Parathyroid adenoma (tissue), 2 donors: ENCODE results near the gene XXYLT1.
A peak's percentile ranks its signal among the peaks of the same experiment; 100 is the strongest.

Experiments
- H2AFZ ChIP-seq: fragments of 300-600 bp; sonication (generic); one replicate; pipeline ENCODE4 v1.7.0; 2017; ENCODE audit warnings: antibody characterized with exemption, mild to moderate bottlenecking
- H3K27ac ChIP-seq: fragments of 300-600 bp; sonication (generic); one replicate; pipeline ENCODE4 v1.7.0; 2017
- H3K27me3 ChIP-seq: fragments of 300-600 bp; sonication (generic); one replicate; pipeline ENCODE4 v1.7.0; 2017; ENCODE audit warnings: low read length; ENCODE audit not compliant: control insufficient read depth, insufficient read depth
- H3K36me3 ChIP-seq: fragments of 300-600 bp; sonication (generic); one replicate; pipeline ENCODE4 v1.7.0; 2017; ENCODE audit warnings: low read length; ENCODE audit not compliant: control insufficient read depth, insufficient read depth
- H3K4me1 ChIP-seq: fragments of 300-600 bp; sonication (generic); one replicate; pipeline ENCODE4 v1.7.0; 2017; ENCODE audit warnings: control low read depth
- H3K4me2 ChIP-seq: fragments of 300-600 bp; sonication (generic); one replicate; pipeline ENCODE4 v1.7.0; 2017; ENCODE audit warnings: low read length
- H3K4me3 ChIP-seq: fragments of 300-600 bp; sonication (generic); one replicate; pipeline ENCODE4 v1.7.0; 2017; ENCODE audit warnings: low read depth, low read length
- H3K79me2 ChIP-seq: fragments of 300-600 bp; sonication (generic); one replicate; pipeline ENCODE4 v1.7.0; 2017; ENCODE audit warnings: control low read depth
- H3K9ac ChIP-seq: fragments of 300-600 bp; sonication (generic); one replicate; pipeline ENCODE4 v1.7.0; 2017; ENCODE audit warnings: mild to moderate bottlenecking
- H3K9me3 ChIP-seq: fragments of 300-600 bp; sonication (generic); one replicate; pipeline ENCODE4 v1.7.0; 2017; ENCODE audit warnings: low read length; ENCODE audit not compliant: control insufficient read depth
- TF ChIP-seq, protein P1 (sequence below): fragments of 300-600 bp; sonication (generic); IDR thresholded peaks from one replicate; pipeline ENCODE4 v1.7.0; 2017; ENCODE audit warnings: antibody characterized with exemption, mild to moderate bottlenecking
- donor health status: primary hyperparathyroidism.

XXYLT1 gene

DNA sequence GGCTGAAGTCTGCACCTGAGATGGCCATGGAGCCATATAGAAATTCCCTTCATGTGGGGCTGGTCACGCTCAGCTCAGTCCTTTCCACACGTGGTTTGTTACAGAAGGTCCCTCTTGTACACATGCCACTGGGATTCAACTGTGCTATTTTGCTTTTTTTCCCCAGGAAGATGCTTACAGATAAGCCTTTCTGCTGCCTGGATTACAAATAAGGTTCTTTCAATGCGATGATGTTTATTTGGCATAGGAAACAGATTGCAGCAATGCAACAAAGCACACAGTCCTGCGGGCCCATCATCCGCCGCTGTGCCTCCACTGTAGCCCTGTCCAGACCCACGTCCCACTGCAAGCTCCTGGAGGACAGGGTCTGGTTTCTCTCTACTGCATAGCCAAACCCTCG, 124.8 kb downstream of the XXYLT1 start:
- peaks cover 31% of the 10 kb centered on the region for H3K4me1 ChIP-seq
- H3K9ac ChIP-seq, result no peak overlapping the region
- H3K4me3 ChIP-seq, result no peak overlapping the region
- peak overlapping the region; percentile 1 for H3K27ac ChIP-seq
- no peak overlapping the region for H3K4me2 ChIP-seq
- no peaks in the 10 kb centered on the region for H3K9me3 ChIP-seq
- peaks cover 10% of the 10 kb centered on the region for H3K79me2 ChIP-seq
- H2AFZ ChIP-seq, result peak overlapping the region; percentile 29
- no peaks in the 10 kb centered on the region for H3K36me3 ChIP-seq
- H3K27me3 ChIP-seq, result no peaks in the 10 kb centered on the region
- TF ChIP-seq, protein P1, sequence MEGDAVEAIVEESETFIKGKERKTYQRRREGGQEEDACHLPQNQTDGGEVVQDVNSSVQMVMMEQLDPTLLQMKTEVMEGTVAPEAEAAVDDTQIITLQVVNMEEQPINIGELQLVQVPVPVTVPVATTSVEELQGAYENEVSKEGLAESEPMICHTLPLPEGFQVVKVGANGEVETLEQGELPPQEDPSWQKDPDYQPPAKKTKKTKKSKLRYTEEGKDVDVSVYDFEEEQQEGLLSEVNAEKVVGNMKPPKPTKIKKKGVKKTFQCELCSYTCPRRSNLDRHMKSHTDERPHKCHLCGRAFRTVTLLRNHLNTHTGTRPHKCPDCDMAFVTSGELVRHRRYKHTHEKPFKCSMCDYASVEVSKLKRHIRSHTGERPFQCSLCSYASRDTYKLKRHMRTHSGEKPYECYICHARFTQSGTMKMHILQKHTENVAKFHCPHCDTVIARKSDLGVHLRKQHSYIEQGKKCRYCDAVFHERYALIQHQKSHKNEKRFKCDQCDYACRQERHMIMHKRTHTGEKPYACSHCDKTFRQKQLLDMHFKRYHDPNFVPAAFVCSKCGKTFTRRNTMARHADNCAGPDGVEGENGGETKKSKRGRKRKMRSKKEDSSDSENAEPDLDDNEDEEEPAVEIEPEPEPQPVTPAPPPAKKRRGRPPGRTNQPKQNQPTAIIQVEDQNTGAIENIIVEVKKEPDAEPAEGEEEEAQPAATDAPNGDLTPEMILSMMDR, result no peak

DNA sequence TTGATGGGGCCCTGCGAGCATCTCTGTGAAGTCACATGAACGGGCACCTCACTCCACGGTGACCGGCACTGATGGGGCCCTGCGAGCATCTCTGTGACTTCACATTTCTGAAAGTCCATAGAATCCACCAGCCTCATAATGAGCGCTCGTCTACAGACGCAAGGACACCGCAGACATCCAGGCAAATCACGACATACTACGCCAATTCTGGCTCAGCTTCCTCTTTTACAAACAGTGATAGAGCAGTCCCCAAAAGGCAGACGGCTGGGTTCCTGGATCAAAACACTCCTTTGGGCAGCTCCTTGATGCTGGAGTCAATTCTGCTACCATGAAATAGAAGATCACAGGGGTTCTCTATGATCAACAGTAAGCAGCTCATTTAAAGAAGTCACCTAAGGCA, 125.4 kb downstream of the XXYLT1 start:
- no peaks in the 10 kb centered on the region for H3K36me3 ChIP-seq
- no peaks in the 10 kb centered on the region for H3K27me3 ChIP-seq
- peaks cover 27% of the 10 kb centered on the region for H3K4me1 ChIP-seq
- no peak overlapping the region for H3K4me3 ChIP-seq
- H3K9me3 ChIP-seq, result no peaks in the 10 kb centered on the region
- H3K9ac ChIP-seq, result no peak overlapping the region
- TF ChIP-seq, protein P1, result no peak
- no peak overlapping the region for H2AFZ ChIP-seq
- H3K4me2 ChIP-seq, result no peak overlapping the region
- H3K27ac ChIP-seq, result no peak overlapping the region
- peaks cover 7% of the 10 kb centered on the region for H3K79me2 ChIP-seq

DNA sequence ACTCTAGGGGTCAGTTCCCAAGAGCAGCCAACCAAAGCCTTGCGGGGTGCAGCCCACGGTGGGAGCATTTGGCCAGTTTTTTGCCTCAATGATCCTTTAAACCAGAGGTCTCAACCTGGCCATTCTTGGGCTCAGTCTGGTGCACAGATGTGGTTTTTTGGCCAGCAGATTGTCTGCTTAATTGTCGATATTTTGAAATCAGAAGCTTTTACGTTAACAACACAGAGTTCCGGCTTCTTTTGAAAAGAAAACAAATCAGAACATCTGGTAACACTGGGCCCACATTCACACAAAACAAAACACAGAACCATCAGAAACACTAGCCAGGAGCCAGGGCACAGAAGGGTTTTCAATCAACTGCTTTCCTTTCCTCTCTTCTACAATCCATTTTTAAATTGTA, 127.7 kb downstream of the XXYLT1 start:
- H3K4me3 ChIP-seq, result no peak overlapping the region

DNA sequence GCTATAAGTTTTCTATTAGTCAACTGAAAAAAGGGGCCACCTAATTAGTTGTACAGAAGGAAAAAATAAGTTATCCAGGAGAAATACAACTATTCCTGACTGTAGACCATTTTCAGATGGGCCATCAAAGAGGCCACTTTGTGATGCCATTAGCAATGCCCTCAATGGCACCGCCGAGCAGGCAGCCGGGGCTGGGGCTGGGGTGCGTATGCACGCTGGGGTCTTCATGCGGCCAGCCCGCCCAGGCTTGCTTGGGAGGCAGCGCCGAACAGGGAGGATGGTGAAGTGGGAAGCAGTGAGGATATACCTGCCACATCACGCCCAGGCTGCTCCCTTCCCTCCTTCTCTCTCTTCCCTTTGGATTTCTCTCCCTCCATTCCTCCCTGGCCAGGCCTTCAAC, 128.4 kb downstream of the XXYLT1 start:
- no peak overlapping the region for H2AFZ ChIP-seq
- no peaks in the 10 kb centered on the region for H3K9me3 ChIP-seq
- no peak overlapping the region for H3K4me3 ChIP-seq
- H3K27ac ChIP-seq, result no peak overlapping the region
- TF ChIP-seq, protein P1, result no peak
- no peak overlapping the region for H3K4me2 ChIP-seq
- H3K4me1 ChIP-seq, result peaks cover 14% of the 10 kb centered on the region
- no peaks in the 10 kb centered on the region for H3K27me3 ChIP-seq
- H3K79me2 ChIP-seq, result peaks cover 5% of the 10 kb centered on the region
- no peaks in the 10 kb centered on the region for H3K36me3 ChIP-seq
- H3K9ac ChIP-seq, result no peak overlapping the region

More for the DNA sequence above, 127.7 kb downstream of the XXYLT1 start:
- Histone ChIP-seq H3K4me2 (no peak overlapping the region), H3K9ac (no peak overlapping the region), H3K4me1 (peaks cover 14% of the 10 kb centered on the region), H3K9me3 (no peaks in the 10 kb centered on the region), H3K27ac (no peak overlapping the region), H3K27me3 (no peaks in the 10 kb centered on the region), H3K79me2 (peaks cover 5% of the 10 kb centered on the region), H3K36me3 (no peaks in the 10 kb centered on the region), H2AFZ (no peak overlapping the region)
- TF ChIP-seq, protein P1, result no peak
